ENCODE data around the gene ZNF607. TPM values are rescaled to one million over a fixed set of nuclear protein-coding genes. Genes with fewer than 3 reads are reported as not detected.

The ZNF607 gene
- polyA plus RNA-seq, 3 donors = 0.41 to 0.49 TPM; not detected in 1

- Histone ChIP-seq H3K27ac (ENCODE audit: low read depth in 1 of 2, low read length in 2 of 2) (peak overlapping the region; percentile 69 to 74), H3K4me1 (ENCODE audit: control insufficient read depth in 1 of 2, insufficient read depth in 2 of 2, low read length in 2 of 2) (peaks cover 19 to 22% of the 10 kb centered on the region in 2 donors), H3K4me3 (replicated peaks in 1 of 3; ENCODE audit: low read depth in 2 of 3, low read length in 3 of 3) (peak overlapping the region; percentile 51 to 87 (median 81)), H3K4me2 (replicated peaks; ENCODE audit: extremely low read depth, low read length, poor library complexity, severe bottlenecking) (peak overlapping the region; percentile 82), H3K36me3 (replicated peaks in 1 of 2; ENCODE audit: control insufficient read depth in 1 of 2, insufficient read depth in 2 of 2, low read length in 2 of 2) (peaks cover 0 to 1% of the 10 kb centered on the region in 2 donors), H3K79me2 (ENCODE audit: insufficient read depth, low read length) (peaks cover 10% of the 10 kb centered on the region), H4K20me1 (ENCODE audit: insufficient read depth, low read length) (no peaks in the 10 kb centered on the region), H3K27me3 (ENCODE audit: control insufficient read depth in 2 of 2, insufficient read depth in 2 of 2, low read length in 2 of 2) (no peaks in the 10 kb centered on the region), H3K9me3 (replicated peaks in 1 of 2; ENCODE audit: control insufficient read depth in 1 of 2, insufficient read depth in 1 of 2, low read length in 2 of 2) (peaks cover 13 to 21% of the 10 kb centered on the region in 2 donors), H3K9ac (ENCODE audit: insufficient read depth, low read length, poor library complexity, severe bottlenecking) (peak overlapping the region; percentile 76), H2AFZ (ENCODE audit: insufficient read depth, low read depth, low read length, poor library complexity, severe bottlenecking) (peak overlapping the region; percentile 93)
- peaks cover 6 to 14% of the 10 kb centered on the region in 2 donors for H3K36me3 Mint-ChIP-seq
- intact Hi-C loops (cut with micrococcal nuclease) = no loop called here
- peaks cover 16 to 43% (median 26%) of the 10 kb centered on the region in 7 donors for H3K9me3 Mint-ChIP-seq
- H3K4me1 Mint-ChIP-seq = peaks cover 23% of the 10 kb centered on the region
- peaks cover 2 to 8% (median 3%) of the 10 kb centered on the region in 3 donors for H3K27me3 Mint-ChIP-seq (ENCODE audit: low read depth in 3 of 3)
- WGBS (ENCODE audit: insufficient coverage) = under 1% methylated on average over 40 of the region's 40 CpGs
- DNase-seq = peak; percentile 6 to 17 (median 8)
- peak overlapping the region in 6 of 7 donors; percentile 50 to 85 (median 74) for H3K27ac Mint-ChIP-seq
- H3K4me3 Mint-ChIP-seq = peak overlapping the region; percentile 94 to 96
- TF ChIP-seq CTCF (IDR thresholded peaks at IDR 0.05) = no peak
Observed at GRCh38 chr19:37654629-37655300, 64.8 kb downstream of the ZNF607 start.

GRCh38 chr19:37654118-37654517, 65.4 kb downstream of the ZNF607 start:
- Histone ChIP-seq H3K9me3 (replicated peaks in 1 of 2; ENCODE audit: control insufficient read depth in 1 of 2, insufficient read depth in 1 of 2, low read length in 2 of 2) (peaks cover 17 to 26% of the 10 kb centered on the region in 2 donors), H3K36me3 (replicated peaks in 1 of 2; ENCODE audit: control insufficient read depth in 1 of 2, insufficient read depth in 2 of 2, low read length in 2 of 2) (peaks cover 0 to 6% of the 10 kb centered on the region in 2 donors), H3K4me3 (replicated peaks in 1 of 3; ENCODE audit: low read depth in 2 of 3, low read length in 3 of 3) (peak overlapping the region; percentile 51 to 87 (median 81)), H3K27ac (ENCODE audit: low read depth in 1 of 2, low read length in 2 of 2) (peak overlapping the region in 1 of 2 donors; percentile 69), H2AFZ (ENCODE audit: insufficient read depth, low read depth, low read length, poor library complexity, severe bottlenecking) (peak overlapping the region; percentile 93), H4K20me1 (ENCODE audit: insufficient read depth, low read length) (no peaks in the 10 kb centered on the region), H3K27me3 (ENCODE audit: control insufficient read depth in 2 of 2, insufficient read depth in 2 of 2, low read length in 2 of 2) (no peaks in the 10 kb centered on the region), H3K4me2 (replicated peaks; ENCODE audit: extremely low read depth, low read length, poor library complexity, severe bottlenecking) (peak overlapping the region; percentile 82), H3K4me1 (ENCODE audit: control insufficient read depth in 1 of 2, insufficient read depth in 2 of 2, low read length in 2 of 2) (peaks cover 19 to 22% of the 10 kb centered on the region in 2 donors), H3K79me2 (ENCODE audit: insufficient read depth, low read length) (peaks cover 10% of the 10 kb centered on the region), H3K9ac (ENCODE audit: insufficient read depth, low read length, poor library complexity, severe bottlenecking) (peak overlapping the region; percentile 76)
- intact Hi-C loops (cut with micrococcal nuclease) = no loop called here
- no peak for DNase-seq
- peak overlapping the region; percentile 94 to 96 for H3K4me3 Mint-ChIP-seq
- H3K36me3 Mint-ChIP-seq = peaks cover 10 to 20% of the 10 kb centered on the region in 2 donors
- peaks cover 23% of the 10 kb centered on the region for H3K4me1 Mint-ChIP-seq
- WGBS (ENCODE audit: insufficient coverage) = 0% methylated on average over 4 of the region's 5 CpGs
- H3K27ac Mint-ChIP-seq = peak overlapping the region in 1 of 7 donors; percentile 85
- peaks cover 16 to 47% (median 30%) of the 10 kb centered on the region in 7 donors for H3K9me3 Mint-ChIP-seq
- H3K27me3 Mint-ChIP-seq (ENCODE audit: low read depth in 3 of 3) = peaks cover 2 to 8% (median 3%) of the 10 kb centered on the region in 3 donors
- TF ChIP-seq CTCF (IDR thresholded peaks at IDR 0.05) = no peak

Small RNAs within 50 kb of the gene (small RNA-seq; reads per million reads assigned to genes)
- gene SELENOKP1 (ENCODE audit: insufficient read length, low read depth) = not detected

Other genes with a start within 250 kb of the ZNF607 start
- under 1 TPM in 1 of 3 donors, not detected in 2; 0.08 TPM for gene ZNF793, start 212.8 kb downstream of the ZNF607 start, polyA plus RNA-seq
- under 1 TPM; 0.32 to 0.56 (median 0.39) TPM for gene ZNF571, start 125.0 kb downstream of the ZNF607 start, polyA plus RNA-seq
- under 1 TPM in 1 of 3 donors, not detected in 2; 0.21 TPM for gene ZNF540, start 124.9 kb downstream of the ZNF607 start, polyA plus RNA-seq
- under 1 TPM; 0.28 to 0.85 (median 0.46) TPM for gene ZFP30, start 64.3 kb downstream of the ZNF607 start, polyA plus RNA-seq
- 1 to 10 TPM; 1.1 to 3.1 (median 1.5) TPM for gene ZNF573, start 59.8 kb upstream of the ZNF607 start, polyA plus RNA-seq
- gene WDR87, start 186.8 kb upstream of the ZNF607 start, polyA plus RNA-seq = not detected
- 1 to 10 TPM in 1 of 3 donors, under 1 TPM in 2; 0.55 to 4.5 (median 0.99) TPM for gene SIPA1L3, start 187.4 kb upstream of the ZNF607 start, polyA plus RNA-seq